HG03045 (cell line): ENCODE measurements around the gene HRCT1.
"Not testable (repeated sequence)": the region's sequence is repeated elsewhere in the genome, so short reads cannot be mapped to it uniquely, and the experiment has no call there.

Experiments used
- ATAC-seq: cut with Tn5 transposase; IDR thresholded peaks from one replicate; pipeline ENCODE4 v1.9.1; 2021; ENCODE audit warnings: mild to moderate bottlenecking, moderate library complexity; ENCODE audit not compliant: unreplicated experiment

The HRCT1 gene

DNA sequence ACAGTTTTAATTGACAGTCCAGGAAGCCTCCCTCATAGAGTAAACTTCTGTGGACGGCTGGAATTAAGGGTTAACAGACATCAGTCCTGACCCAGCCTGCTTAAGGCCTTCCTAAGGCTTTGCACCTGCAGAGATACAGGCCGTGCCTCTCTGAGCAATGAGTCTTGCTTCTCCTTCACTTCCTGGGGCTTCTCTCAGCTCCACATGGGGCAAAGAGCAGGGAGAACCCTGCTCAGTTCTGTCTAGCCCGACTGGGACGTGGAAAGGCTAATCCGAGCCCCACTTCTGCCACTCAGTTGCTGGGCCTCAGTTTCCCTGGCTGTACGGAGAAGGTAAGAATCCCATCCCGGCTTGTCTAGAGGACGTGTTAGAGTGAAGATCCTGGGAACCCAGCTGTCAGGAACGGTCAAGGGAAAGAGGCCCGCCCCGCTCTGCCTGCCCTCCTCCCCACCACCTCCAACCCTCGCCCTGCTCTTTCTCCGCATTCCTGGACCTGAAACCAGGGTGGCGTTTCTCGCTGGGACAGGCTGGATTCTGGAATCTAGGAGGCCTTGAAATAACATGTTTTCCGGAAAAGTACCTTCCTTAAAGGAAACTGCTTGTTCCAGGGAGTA, 9.8 kb downstream of the HRCT1 start:
- no peak for ATAC-seq

DNA sequence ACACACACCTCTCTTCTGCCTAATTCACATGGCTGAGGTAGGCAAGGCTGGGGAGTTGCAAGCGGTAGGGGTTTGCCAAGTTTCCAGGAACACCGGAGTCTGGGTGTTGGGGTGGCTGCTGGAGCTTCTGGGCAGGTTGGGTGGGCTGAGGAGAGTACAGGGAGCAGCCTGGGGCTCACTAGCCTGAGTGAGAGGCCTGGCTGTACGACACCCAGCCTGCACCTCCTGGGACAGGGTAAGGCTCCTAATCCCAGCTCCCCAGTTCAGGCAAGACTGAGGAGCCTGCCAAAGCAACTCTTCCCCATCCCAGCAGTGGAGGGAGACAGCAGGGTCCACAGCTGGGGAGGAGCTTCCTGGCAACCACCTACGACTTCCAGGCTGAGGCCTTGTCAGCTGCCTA, 11.3 kb downstream of the HRCT1 start:
- ATAC-seq, result no peak

DNA sequence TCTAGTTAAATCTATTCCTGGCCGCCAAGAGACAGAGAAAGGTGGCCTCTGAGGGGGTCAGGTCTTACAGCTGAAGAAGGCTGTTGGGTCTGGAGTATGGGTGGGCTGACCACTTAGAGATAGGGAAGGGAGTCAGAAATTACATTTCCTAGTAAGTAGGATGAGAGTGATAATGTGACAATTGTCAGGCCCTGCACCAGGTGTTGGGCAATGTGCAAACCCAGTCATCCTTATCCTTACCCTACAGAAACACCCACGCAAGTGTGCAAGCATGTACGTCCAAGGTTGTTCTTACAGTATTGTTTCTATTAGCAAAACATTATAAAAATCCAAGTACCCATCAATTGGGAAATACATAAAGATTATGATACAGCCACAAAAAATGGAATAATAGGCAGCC, 12.8 kb downstream of the HRCT1 start:
- no peak for ATAC-seq

DNA sequence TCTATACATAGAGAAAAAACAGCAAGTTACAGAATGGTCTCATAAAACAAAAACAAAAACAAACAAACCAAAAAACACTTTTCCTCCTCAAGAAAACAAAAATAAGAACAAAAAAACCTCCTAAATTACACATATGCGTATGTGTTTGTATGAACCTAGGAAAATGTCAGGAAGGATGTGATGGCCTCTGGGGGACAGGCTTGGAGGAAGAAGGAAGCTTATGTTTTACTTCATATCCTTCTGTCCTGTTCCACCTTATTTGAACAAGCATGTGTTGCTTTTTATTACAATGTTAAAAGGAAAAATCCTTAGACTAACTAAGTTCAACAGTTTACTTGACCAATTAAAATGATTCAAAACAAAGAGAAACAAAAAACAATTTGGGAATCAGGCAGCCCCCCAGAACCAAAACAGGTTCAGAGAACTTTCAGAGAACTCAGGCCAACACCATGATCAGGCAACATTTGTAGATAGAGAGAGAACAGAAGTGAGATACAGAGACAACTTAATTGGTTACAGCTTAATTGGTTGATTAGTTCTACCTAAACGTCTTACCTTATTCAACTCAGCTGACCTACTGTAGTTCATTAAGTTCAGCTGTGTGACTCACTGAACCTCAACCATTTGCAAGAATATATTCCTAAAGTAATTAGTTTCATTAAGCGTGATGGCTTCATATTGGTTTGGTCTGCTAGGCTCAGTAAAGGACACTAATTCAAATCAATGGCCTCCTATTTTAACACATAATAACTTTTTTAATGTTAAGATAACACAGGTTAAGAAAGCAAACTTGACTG, 13.4 kb downstream of the HRCT1 start:
- no peak for ATAC-seq

DNA sequence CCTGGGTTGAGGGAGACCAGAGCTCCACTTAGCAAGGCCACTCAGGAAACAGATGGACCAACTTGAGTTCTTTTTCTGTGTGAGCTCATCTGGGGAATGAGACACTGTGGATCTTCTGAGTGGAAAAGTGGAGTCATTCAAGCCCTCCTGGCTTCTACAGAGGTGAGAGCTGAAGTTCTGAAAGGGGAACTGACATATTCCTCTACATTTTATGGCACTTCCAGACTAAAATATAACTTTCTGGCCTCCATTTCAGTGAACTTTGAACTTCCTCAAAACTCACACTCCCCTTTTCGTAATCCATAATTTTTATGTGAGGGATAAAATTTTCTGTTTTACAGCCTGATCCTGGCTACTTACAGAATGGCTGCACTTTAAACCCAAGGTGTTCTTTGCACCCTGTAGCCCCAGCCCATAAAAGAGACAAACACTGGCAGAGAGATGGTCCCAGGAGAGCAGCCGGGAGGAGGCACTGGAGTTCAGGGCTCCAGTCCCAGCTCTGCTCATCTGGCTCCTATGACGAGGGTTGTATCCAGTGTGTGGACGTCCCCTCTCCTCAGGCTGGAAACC, 14.1 kb downstream of the HRCT1 start:
- ATAC-seq, result no peak

DNA sequence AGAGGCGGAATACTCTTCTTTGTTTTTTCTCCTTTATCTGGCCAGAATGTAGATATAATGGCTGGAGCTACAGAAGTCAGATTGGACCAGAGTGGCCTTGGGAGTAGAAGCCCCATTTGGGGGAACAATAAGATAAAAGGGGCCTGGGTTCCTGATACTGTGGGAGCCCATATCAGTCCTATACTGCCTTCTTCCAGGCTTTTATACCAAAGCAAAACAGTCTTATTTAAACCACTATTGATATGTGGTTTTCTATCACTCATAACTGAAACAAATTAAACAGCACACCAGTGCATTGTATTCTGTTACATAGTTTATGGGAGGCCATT, 17.6 kb downstream of the HRCT1 start:
- no peak for ATAC-seq

DNA sequence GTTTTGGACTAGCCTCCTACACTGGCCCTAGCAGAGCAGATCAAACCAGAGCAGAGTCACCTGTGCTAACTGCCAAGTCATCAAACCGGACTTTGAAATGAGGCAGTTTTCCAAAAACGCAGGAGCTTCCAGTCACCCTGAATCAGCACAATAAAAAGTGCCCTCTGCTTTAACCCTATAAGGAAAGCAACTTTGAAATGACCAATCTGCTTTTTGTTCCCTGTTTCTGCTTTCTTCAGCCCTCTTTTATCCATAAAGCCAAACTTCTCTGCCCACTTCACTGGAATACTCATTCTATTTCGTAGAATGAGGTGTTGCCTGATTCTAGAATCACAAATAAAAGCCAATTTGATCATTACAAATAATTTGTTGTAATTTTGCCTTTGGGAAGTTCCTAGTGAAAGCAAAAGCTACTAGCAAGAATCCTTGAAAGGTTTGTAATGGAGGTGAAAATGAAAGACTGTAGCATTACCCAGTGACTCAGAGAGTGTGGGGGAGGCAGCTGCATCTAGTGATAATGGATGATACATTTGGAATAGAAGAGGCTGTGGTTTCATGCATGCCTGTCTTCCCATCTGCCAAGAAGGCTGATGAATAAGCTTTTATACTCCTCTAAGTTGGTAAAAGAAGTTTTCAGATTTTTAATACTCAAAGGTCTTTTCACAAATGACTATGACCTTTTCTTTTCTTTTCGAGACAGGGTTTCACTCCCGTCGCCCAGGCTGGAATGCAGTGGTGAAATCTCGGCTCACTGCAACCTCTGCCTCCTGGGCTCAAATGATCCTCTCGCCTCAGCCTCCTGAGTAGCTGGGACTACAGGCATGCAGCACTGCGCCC, 18.1 kb downstream of the HRCT1 start:
- no peak for ATAC-seq

DNA sequence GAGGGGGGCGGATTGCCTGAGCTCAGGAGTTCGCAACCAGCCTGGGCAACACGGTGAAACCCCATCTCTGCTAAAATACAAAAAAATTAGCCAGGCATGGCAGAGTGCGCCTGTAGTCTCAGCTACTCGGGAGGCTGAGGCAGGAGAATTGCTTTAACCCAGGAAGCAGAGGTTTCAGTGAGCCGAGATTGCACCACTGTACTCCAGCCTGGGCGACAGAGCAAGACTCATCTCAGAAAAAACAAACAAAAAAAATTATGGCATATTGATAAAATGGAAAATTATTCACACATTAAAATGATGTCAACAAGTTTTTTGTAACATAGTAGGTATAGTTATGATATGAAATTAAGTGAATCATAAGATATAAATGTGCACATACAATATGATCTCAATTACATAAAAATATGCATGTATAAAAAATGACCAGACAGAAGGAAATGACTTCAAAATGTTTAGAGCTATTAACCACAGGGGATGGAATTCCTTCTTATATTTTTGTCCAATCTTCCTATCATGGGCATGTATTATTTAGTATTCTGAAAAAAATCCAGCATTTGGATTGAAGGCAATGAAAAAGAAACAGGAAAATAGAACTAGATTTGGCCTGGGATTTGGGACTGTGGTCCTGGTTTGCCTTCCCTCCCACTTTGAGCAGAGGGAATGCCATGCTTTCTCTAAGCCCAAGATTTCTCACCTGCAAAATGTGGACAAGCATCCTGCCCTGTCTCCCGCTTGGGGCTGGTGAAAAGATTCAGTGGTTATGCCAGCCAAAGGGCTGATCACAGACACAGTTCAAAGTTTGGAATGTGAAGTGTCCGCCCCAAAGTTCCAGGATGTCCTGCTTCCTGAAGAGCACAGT, 22.8 kb downstream of the HRCT1 start:
- no peak for ATAC-seq

DNA sequence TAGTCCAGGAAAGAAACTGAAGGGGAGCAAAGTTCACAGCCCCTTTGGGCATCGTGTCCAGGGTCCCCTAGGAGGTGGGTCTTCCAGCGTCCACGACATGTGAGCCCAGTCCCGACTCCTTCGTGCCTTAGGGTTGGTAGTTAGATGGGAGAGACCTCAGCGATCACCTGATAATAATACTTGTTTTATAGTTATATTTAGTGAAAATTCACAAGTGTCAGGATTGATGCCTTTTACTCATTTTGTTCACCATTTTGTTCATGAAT, 23.4 kb downstream of the HRCT1 start:
- ATAC-seq, result no peak

DNA sequence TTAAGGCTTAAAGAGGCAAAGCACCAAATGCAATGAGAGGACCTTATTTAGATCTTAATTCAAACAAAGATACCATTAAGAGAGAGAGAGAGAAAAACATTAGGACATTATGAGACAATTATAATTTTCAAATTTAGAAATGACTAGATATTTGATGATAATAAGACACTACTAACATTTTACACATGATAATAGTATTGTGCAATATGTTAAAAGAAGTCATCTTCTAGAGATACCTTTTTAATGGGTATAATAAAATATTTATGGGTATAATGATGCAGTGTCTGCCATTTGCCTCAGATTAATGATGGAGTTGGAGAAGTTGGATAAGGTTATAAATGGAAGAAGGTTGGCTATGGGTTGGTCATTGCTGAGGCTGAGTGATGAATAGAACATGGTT, 24.5 kb downstream of the HRCT1 start:
- no peak for ATAC-seq

DNA sequence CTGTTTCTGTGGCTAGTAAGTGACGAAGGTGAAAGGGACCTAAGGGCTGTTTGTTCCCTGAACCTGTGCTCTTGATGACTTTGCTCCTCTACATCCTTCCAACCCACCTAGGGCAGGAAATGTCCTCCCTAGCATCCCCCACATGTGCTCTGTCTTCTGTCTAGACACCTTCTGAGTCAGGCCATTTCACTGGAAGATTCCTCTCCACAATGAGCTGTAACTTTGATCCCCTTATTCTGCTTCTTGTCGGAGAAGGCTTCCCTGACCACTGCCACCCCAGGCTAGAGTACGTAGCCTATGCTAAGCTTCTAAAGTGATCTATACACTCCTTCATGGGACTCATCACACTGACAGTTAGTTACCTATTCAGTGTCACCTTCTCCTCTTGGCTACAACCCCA, 25.0 kb downstream of the HRCT1 start:
- no peak for ATAC-seq

DNA sequence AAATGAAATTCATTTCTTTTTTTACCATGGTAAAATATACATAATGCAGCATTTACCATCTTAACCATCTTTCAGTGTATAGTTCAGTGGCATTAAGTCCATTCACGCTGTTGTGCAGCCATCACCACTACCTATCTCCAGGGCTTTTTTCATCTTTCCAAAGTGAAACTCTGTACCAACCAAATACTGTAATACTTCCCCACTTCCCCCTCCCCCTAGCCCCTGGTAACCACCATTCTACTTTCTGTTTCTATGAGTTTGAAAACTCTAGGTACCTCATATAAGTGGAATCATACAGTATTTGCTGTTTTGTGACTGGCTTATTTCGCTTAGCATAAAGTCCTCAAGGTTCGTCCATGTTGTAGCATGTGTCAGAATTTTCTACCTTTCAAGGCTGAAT, 26.7 kb downstream of the HRCT1 start:
- ATAC-seq, result no peak

DNA sequence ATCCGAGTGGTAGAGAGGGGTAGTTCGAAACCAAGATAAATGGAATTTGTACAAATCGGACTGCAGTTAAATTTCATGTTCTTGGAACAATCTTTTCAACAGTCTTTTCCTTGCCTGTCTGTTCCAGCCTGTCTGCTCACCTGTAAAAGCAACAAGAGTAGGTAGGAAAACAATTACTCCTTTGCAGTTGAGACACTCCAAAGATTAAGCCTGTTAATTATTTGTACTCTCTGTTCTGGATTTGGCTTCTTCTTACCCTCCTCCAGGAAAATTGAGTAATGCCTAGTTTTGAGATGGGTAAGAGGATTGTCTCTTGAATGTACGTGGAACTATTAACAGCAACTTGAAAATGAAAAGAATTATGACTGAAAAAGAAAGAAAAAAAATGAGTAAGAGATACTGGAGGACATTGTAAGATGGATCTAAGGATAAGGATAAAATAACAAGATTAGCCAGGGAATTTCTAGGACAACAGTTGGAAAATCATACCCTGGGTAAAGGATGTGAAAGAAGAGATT, 27.6 kb downstream of the HRCT1 start:
- no peak for ATAC-seq

DNA sequence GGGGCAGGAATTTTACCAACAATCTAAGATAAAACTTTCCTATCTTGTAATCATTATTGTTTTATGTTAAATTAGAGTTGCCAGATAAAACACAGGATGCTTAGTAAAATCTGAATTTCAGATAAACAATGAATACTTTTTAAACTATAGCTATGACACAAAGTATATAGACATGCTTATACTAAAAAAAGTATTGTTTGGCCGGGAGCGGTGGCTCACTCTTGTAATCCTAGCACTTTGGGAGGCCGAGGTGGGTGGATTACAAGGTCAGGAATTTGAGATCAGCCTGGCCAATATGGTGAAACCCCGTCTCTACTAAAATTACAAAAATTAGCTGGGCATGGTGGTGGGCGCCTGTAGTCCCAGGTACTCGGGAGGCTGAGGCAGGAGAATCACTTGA, 28.1 kb downstream of the HRCT1 start:
- not testable (repeated sequence) for ATAC-seq

DNA sequence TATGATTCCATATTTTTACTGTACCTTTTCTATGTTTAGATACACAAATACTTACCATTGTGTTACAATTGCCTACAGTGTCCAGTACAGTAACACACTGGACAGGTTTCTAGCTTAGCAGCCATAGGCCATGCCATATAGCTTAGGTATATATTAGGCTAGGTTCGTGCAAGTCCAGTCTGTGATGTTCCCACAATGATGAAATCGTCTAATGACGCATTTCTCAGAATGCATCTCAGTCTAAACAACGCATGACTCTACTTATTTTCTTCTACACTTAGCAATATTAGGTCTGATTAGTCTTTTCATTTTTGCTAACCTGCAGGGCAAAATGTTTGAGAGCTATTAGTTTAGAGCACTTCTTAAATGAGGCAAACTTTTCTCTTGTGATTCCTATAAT, 29.3 kb downstream of the HRCT1 start:
- no peak for ATAC-seq

DNA sequence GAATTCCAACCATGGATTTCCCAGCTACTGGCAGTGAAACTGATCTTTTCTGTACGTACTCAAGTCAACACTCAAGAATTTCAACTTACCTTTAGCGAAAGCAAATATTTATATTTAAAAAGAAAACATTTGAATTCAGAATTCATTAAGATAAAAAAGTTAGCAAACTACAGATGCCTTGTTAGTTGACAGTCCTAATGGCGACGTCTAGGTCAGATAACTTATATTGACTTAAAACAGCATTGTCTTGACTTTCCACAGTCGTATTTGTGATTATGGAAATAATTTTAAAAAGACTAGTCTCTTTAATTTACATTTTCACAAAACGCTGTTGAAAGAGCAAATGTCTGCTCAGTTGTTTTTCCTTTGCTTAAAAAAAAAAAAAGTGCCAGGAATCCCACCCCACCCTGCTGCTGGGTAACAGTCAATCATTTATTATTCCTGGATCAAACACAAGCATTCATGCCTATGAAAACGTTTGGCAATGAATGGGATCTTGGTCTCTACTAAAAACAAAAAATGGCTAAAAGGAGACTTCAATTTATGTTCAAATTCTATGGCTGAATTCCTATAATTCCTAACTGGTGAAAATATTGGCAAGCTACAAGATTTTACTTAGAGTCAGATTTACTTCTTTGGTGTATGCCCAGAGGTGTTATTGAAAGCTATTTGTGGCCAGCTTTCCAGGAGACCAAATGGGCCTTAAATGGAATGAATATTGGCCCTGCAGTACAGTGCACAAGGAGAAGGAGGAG, 29.9 kb downstream of the HRCT1 start:
- no peak for ATAC-seq

DNA sequence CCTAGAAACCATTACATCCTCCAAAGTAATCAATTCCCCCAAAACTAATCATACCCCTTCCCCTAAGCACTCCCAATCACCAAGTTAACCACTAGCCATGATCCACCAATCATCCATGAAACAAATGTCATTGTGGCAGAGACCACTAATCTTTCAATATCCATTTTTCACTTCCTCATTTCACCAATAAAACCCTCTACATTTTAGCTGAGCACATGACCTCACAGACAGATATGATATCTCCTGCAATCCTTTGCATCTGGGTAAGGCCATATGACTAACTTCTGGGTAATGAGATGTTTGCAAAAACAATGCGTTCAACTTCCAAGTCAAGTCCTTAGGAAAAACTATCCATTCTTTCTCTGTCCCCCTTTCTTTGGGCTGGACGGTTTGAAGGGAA, 31.2 kb downstream of the HRCT1 start:
- ATAC-seq, result no peak

DNA sequence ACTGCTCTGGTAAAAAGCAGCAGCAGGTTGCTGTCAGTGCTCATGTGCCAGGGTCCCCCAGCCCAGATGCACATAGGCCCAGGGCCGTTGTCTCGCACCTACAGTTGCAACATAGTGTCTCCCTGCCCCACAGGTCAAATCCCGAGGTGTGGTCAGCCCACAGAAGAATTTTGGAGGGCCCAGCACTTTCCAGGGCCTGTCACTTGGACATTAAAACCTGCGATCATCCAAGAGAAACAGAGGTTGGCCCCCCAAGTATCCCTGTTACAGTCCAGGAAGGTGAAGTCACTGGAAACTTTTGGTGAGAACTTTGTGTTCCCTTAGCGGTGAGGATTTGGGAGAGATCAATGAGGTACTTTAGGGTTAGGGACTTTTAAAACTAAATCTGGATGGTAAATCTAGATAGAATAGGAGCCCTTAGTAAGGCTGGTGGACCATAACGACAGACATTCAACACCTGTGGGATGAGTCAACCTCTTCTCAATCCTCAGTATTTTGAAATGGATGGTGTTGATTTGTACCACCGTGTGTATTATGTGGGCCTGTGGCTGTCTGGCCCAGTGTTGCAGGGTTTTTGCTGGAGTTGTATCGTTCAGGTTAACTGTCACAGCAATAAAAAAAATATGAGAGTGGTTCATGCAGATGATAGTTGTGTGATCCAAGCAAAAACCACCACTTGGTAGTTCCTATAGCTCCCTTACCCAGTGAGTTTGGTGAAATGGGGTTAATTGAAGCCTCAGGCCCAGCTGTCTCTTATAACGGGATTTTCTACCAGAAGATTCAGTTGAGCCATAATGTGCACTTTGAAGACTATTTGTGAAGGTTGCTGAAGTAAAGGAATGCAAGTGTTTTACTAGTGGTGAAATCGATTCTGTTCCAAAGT, 32.7 kb downstream of the HRCT1 start:
- ATAC-seq, result no peak

DNA sequence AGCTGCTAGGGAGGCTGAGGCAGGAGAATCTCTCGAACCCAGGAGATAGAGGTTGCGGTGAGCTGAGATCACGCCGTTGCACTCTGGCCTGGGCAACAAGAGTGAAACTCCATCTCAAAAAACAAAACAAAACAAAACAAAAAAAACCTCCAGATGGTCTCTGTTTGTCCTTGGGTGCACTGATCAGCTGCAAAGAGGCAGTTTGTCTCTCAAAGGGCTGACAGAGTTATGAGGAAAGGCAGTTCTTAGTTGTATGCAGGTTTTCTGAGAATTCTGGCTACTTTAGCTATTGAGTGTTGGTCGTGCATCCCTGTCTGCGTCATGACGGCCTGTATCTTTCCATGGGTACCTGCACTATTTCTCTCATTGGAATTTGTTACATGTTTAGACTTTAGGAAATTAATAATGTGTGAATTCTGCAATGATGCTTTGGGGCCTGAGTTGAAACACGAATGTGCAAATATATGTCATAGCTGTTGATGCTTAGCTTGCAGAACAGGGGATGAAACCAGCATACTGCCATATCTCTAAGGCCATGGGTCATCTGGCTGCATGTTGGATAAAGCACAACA, 33.8 kb downstream of the HRCT1 start:
- ATAC-seq, result no peak
